Neural progenitor cell (in vitro differentiated cells): ENCODE measurements around the gene VAMP2. TPM values are rescaled to one million over a fixed set of nuclear protein-coding genes. Genes with fewer than 3 reads are reported as not detected.

Experiments
- DNase-seq: peaks from one replicate; pipeline ENCODE4 v3.0.0-alpha.2; 2016; ENCODE audit warnings: low spot score
- H2AFZ ChIP-seq: fragments of 200-600 bp; sonication (generic); replicated peaks from 2 replicates; pipeline ENCODE4 v1.6.1; 2016; ENCODE audit warnings: antibody characterized with exemption
- H3F3A ChIP-seq: fragments of 200-600 bp; sonication (generic); 2 replicates; pipeline ENCODE4 v1.6.1; 2016; ENCODE audit warnings: antibody characterized with exemption, low read depth
- H3K27ac ChIP-seq: fragments of 200-600 bp; sonication (generic); 2 replicates; pipeline ENCODE4 v1.5.1; 2016; ENCODE audit warnings: mild to moderate bottlenecking
- H3K27me3 ChIP-seq: fragments of 200-600 bp; sonication (generic); 2 replicates; pipeline ENCODE4 v1.6.1; 2016; ENCODE audit warnings: mild to moderate bottlenecking, moderate library complexity
- H3K36me3 ChIP-seq: fragments of 200-600 bp; sonication (generic); 2 replicates; pipeline ENCODE4 v1.5.1; 2016
- H3K4me1 ChIP-seq: fragments of 200-600 bp; sonication (generic); 2 replicates; pipeline ENCODE4 v1.6.1; 2016; ENCODE audit warnings: mixed run types
- H3K4me2 ChIP-seq: fragments of 200-600 bp; sonication (generic); 2 replicates; pipeline ENCODE4 v1.6.1; 2016
- H3K4me3 ChIP-seq: fragments of 200-600 bp; sonication (generic); 2 replicates; pipeline ENCODE4 v1.5.1; 2016
- H3K79me2 ChIP-seq: fragments of 200-600 bp; sonication (generic); 2 replicates; pipeline ENCODE4 v1.6.1; 2016; ENCODE audit warnings: low read depth
- H3K9ac ChIP-seq: fragments of 200-600 bp; sonication (generic); 2 replicates; pipeline ENCODE4 v1.6.1; 2016
- H3K9me3 ChIP-seq: fragments of 200-600 bp; sonication (generic); 2 replicates; pipeline ENCODE4 v1.5.1; 2016; ENCODE audit warnings: low read depth
- H4K20me1 ChIP-seq: fragments of 200-600 bp; sonication (generic); 2 replicates; pipeline ENCODE4 v1.6.1; 2016; ENCODE audit warnings: low read depth
- H3K27ac Mint-ChIP-seq: 3 replicates; pipeline ENCODE4 v1.8.0; 2021; ENCODE audit warnings: mixed read lengths
- H3K27me3 Mint-ChIP-seq: 2 replicates; pipeline ENCODE4 v1.8.0; 2022; ENCODE audit warnings: low read depth, mild to moderate bottlenecking, inconsistent platforms, moderate library complexity, mixed read lengths; ENCODE audit not compliant: insufficient read depth
- H3K36me3 Mint-ChIP-seq: 3 replicates; pipeline ENCODE4 v1.8.0; 2021; ENCODE audit warnings: mixed read lengths
- H3K4me1 Mint-ChIP-seq: 3 replicates; pipeline ENCODE4 v1.8.0; 2021; ENCODE audit warnings: mixed read lengths
- H3K4me3 Mint-ChIP-seq: 3 replicates; pipeline ENCODE4 v1.8.0; 2021; ENCODE audit warnings: mild to moderate bottlenecking, moderate library complexity, mixed read lengths
- H3K9me3 Mint-ChIP-seq: 3 replicates; pipeline ENCODE4 v1.8.0; 2020; ENCODE audit warnings: mixed read lengths
- CTCF ChIP-seq: fragments of 200-600 bp; sonication (generic); IDR thresholded peaks from 2 replicates; pipeline ENCODE4 v1.5.1; 2017; ENCODE audit warnings: antibody characterized with exemption, mild to moderate bottlenecking
- EZH2 ChIP-seq: fragments of 200-600 bp; sonication (generic); IDR thresholded peaks from 2 replicates; pipeline ENCODE4 v1.6.1; 2017; ENCODE audit warnings: antibody characterized with exemption, mild to moderate bottlenecking, moderate library complexity
- EZH2phosphoT487 ChIP-seq: fragments of 200-600 bp; sonication (generic); IDR thresholded peaks from 2 replicates; pipeline ENCODE4 v1.6.1; 2017; ENCODE audit warnings: antibody characterized with exemption
- total RNA-seq: library from RNA; depleted of rRNA; stranded (reverse); fragments of >200 nt; gene quantifications from 2 replicates; pipeline ENCODE4 v1.2.3, GENCODE V29; 2015; ENCODE audit warnings: low replicate concordance

VAMP2 gene
- total RNA-seq, 1 donor from 2014 or later, result 11.7 TPM

- TF ChIP-seq EZH2 (no peak), CTCF (no peak), EZH2phosphoT487 (no peak)
- Mint-ChIP-seq H3K4me1 (peaks cover 36% of the 10 kb centered on the region), H3K36me3 (peaks cover 7% of the 10 kb centered on the region), H3K9me3 (no peaks in the 10 kb centered on the region), H3K27ac (no peak overlapping the region), H3K27me3 (peaks cover 2% of the 10 kb centered on the region), H3K4me3 (peak overlapping the region; percentile 88)
- Histone ChIP-seq H3K4me2 (peak overlapping the region; percentile 97), H3K9ac (peak overlapping the region; percentile 99), H4K20me1 (peaks cover 39% of the 10 kb centered on the region), H3K27ac (no peak overlapping the region), H2AFZ (no peak overlapping the region), H3K79me2 (peaks cover 19% of the 10 kb centered on the region), H3K9me3 (no peaks in the 10 kb centered on the region), H3K36me3 (peaks cover 4% of the 10 kb centered on the region), H3K27me3 (no peaks in the 10 kb centered on the region), H3K4me3 (peak overlapping the region; percentile 100), H3F3A (peaks cover 56% of the 10 kb centered on the region), H3K4me1 (peaks cover 19% of the 10 kb centered on the region)
- DNase-seq, result no peak
Observed at GRCh38 chr17:8161289-8162232, 1.2 kb downstream of the VAMP2 start.

GRCh38 chr17:8160741-8161221, 2.0 kb downstream of the VAMP2 start:
- H3K27me3 ChIP-seq, result no peaks in the 10 kb centered on the region
- H4K20me1 ChIP-seq, result peaks cover 39% of the 10 kb centered on the region
- H3K9me3 Mint-ChIP-seq, result no peaks in the 10 kb centered on the region
- H3K36me3 ChIP-seq, result peaks cover 4% of the 10 kb centered on the region
- no peak for DNase-seq
- peaks cover 19% of the 10 kb centered on the region for H3K4me1 ChIP-seq
- H3K4me2 ChIP-seq, result no peak overlapping the region
- H3K27me3 Mint-ChIP-seq, result peaks cover 2% of the 10 kb centered on the region
- TF ChIP-seq EZH2, result no peak
- no peak for TF ChIP-seq EZH2phosphoT487
- no peak for TF ChIP-seq CTCF
- peaks cover 19% of the 10 kb centered on the region for H3K79me2 ChIP-seq
- peaks cover 7% of the 10 kb centered on the region for H3K36me3 Mint-ChIP-seq
- H3K9me3 ChIP-seq, result no peaks in the 10 kb centered on the region
- H3K27ac Mint-ChIP-seq, result no peak overlapping the region
- peaks cover 36% of the 10 kb centered on the region for H3K4me1 Mint-ChIP-seq
- no peak overlapping the region for H2AFZ ChIP-seq
- H3K4me3 Mint-ChIP-seq, result peak overlapping the region; percentile 88
- H3K9ac ChIP-seq, result no peak overlapping the region
- peaks cover 59% of the 10 kb centered on the region for H3F3A ChIP-seq
- H3K4me3 ChIP-seq, result no peak overlapping the region
- H3K27ac ChIP-seq, result no peak overlapping the region

GRCh38 chr17:8160224-8160577, 2.5 kb downstream of the VAMP2 start:
- H3K36me3 Mint-ChIP-seq, result peaks cover 7% of the 10 kb centered on the region
- H3K27ac Mint-ChIP-seq, result peak overlapping the region; percentile 46
- no peaks in the 10 kb centered on the region for H3K9me3 Mint-ChIP-seq
- Histone ChIP-seq H3K27ac (no peak overlapping the region), H3K9me3 (no peaks in the 10 kb centered on the region), H3F3A (peaks cover 65% of the 10 kb centered on the region), H3K4me1 (peaks cover 24% of the 10 kb centered on the region), H3K27me3 (no peaks in the 10 kb centered on the region), H3K9ac (no peak overlapping the region), H3K36me3 (peaks cover 4% of the 10 kb centered on the region), H3K4me2 (no peak overlapping the region), H3K4me3 (no peak overlapping the region), H2AFZ (no peak overlapping the region), H4K20me1 (peaks cover 39% of the 10 kb centered on the region), H3K79me2 (peaks cover 19% of the 10 kb centered on the region)
- H3K4me1 Mint-ChIP-seq, result peaks cover 36% of the 10 kb centered on the region
- TF ChIP-seq CTCF (no peak), EZH2phosphoT487 (no peak), EZH2 (no peak)
- H3K27me3 Mint-ChIP-seq, result peaks cover 6% of the 10 kb centered on the region
- H3K4me3 Mint-ChIP-seq, result peak overlapping the region; percentile 68
- DNase-seq, result no peak
